GM11168 (cell line): ENCODE results near the gene MYH8.

Experiments
- in situ Hi-C: fragments of 300-500 bp; cut with MboI; formaldehyde crosslinking; loops from one replicate; pipeline ENCODE4 v1.12.0; 2022; ENCODE audit warnings: low sequenced_read_pairs; ENCODE audit not compliant: unreplicated experiment

MYH8 gene

DNA sequence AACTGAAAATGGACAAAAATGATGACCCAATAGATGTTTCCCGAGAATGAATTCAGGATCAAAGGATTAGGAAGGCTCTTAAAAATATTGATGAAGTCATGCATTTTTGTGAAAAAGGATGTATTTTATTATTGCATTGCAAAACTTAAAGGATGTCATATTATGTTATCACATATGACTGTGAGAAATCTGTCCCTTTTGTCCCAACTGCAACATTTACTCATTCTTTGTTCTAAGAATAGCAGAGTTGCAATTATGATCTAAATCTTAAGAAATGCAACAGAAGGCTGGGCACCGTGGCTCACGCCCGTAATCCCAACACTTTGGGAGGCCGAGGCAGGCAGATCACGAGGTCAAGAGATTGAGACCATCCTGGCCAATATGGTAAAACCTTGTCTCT, 35.9 kb downstream of the MYH8 start:
- in situ Hi-C loops = no loop called here

DNA sequence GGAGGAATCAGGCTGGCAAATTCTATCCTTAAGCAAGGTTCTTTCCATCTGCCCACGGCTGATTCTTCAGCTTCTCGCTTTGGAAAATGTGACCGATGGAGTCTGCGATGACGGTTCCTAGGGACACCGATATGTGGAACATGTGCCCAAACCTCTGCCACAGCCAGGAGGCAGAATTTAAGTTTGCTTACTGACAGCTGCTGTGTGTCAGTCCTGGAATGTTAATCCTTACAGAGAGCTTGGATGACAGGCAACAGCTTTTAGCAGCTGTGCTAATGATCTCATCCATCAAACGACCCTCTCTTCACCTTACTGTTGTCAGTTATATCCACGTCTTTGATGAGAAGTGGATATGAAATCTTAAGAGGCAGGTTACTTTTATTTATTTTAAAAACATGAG, 37.6 kb downstream of the MYH8 start:
- in situ Hi-C loops = no loop called here

DNA sequence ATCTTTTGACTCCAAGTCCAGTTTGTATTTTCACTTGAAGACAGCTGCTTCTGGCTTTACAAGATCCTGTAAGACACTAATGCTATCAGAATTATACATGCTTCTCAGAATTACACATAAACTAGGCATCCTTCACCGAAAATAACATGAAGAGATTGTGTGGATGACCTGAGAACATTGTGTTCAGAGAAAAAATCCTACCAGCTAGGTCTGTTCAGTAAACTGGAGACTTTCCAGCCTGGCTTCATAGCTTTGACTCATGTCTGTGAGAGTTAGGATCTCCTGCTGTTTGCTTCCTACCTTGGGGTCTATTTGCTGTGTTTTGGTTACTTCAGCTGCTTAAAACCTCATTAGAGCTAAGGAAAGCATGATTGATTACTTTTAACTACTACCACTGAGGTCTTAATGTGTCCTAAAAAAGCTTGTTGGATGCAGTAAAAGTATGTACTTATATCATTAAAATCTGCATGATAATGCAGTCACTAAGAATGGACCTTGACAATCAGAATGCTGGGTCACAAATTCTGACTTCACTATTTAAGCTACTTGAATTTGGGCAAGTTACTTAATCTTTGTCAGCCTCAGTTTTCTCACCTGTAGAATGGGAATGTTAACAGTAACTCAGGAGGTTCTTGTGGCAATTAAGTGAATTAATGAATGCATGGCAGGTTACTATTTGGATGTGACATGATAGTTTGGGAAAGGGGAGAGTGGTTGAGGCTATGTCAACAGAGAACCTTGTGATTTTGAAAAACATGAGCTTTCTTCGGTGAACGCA, 40.9 kb downstream of the MYH8 start:
- in situ Hi-C loops = no loop called here

DNA sequence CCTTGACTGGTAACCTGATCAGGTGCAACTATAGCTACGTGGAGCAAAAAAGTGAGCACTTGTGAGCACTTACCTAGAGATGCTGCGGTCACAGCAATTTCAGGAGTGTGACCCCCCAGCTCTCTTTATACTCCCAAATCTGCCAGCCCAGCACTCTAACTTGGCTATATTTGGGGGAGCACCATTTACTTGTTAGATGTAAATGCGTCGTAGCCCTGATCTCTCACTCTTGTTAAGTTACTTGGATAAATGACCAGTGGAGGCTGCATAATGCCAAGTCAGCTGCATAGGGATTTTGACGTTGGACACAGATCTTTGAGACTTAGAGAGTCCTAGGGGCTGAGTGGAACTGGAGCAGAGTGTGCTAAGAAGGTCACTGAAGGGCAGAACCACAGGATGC, 48.8 kb downstream of the MYH8 start, which contains the start of gene MYH13:
TSS of gene MYH13 (minus strand) at position 101 of the 400 bp plus-strand sequence. CDS start 8,476 bp downstream, outside the sequence.
- in situ Hi-C loops = no loop called here

DNA sequence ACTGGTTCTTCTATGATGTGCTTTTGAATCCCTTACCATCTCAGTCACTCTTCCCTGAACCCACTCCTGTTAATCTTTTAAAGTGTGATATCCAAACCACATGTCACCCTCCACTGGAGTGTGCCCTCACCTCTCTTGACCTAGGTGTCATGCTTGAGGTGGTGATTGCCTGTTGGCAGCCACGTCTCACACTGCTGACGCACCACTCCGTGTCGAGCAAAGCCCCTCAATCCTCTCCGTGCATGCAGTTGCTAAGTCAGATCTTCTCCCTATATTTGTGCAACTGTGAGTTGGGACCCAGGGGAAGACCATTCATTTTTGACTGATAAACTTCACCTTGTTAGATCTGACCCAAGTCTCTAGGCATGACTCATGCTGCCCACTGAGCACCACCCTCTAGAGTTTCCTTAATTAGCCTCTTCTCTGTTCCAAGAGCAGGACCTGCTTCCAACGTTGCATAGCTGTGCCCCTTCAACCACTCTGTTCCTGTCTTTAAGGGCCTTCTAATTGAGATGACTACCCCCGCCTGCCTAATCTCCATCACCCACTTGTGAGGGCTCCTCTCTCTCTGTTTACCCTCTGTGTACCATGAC, 51.6 kb downstream of the MYH8 start:
- in situ Hi-C loops = no loop called here

DNA sequence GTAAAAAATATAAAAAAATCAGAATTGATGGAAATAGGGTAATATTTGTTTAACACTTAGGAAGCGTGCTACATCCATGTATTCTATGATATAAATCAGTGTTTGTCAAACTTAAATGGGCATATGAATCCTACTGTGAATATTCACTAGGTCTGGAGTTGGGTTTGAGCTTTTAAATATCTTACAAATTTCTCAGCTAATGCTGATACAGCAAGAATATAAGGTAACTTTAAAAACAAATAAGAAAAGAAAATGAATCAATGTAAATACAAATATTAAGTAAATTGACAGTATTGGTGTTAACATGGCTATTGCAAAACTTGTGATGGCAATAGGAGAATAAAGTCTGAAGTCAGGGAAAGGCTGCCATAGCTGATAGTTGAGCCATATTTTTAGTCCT, 52.5 kb downstream of the MYH8 start:
- in situ Hi-C loops = no loop called here

DNA sequence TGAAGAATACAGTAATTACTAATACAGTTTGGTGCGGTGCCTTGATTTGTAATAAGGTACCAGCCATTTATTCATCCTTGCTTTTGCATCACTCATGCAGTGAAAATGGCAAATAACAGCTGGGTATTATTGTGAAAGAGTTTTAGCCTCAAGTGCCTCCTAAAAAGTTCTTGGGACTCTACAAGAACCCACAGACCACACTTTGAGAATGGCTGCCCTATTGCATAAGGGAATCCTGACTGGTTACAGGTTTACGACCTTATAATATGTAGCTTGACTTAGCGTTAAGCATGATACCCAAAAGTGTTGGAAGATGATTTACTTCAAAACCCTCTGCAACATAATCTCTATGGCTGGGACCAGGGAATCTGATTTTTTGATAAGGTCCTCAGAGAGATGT, 53.2 kb downstream of the MYH8 start:
- in situ Hi-C loops = no loop called here

DNA sequence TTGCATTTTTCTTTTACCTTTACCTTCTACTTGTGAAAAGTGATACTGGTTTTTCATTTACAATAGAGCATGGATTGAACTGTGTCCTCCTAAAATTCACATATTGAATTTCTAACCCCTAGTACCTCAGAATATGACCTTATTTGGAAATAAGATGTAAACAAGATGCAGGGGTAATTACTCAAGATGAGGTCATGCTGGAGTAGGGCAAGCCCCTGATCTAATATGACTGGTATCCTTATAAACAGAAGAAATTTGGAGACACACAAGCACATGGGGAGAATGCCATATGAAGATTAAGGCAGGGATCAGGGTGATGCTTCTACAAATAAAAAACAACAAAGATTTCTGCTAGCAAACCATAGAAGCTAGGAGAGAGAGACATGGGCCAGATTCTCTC, 61.2 kb downstream of the MYH8 start:
- in situ Hi-C loops = no loop called here

DNA sequence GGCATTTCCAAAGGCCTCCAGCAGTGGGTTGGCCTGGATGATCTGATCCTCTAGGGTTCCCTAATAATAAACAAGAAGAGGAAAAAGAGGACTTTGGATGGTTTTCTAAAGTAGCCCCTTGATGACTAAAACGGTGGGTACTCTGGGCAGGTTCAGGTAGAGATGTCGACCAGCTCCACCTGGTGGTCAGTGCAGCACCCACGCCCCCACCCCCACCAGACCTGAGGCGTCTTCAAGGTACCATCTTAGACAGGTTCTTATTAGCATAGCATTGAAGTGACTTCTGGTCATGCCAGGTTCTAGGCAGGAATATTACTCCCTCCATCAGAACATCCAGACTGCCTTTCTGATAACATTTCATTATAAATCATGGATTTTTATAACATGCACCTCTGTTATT, 64.0 kb downstream of the MYH8 start:
- in situ Hi-C loops = no loop called here

DNA sequence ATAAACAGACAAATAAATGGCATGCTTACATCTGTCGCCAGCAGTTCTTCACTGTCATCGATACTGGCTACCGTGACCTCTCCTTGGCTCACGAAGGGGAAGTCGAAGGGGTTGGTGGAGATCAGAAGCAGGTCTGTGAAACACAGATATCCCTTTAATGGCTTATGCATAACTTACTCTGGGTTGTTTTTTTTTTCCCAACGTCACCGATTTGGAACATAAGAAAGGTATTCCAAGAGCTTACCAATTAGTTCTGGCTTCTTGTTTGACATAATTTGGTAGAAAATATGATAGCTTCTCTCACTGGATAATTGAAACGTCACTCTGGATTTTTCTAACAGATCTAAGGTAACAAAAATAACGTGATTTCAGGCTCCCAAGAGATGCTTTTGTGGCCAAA, 67.1 kb downstream of the MYH8 start:
- in situ Hi-C loops = no loop called here

DNA sequence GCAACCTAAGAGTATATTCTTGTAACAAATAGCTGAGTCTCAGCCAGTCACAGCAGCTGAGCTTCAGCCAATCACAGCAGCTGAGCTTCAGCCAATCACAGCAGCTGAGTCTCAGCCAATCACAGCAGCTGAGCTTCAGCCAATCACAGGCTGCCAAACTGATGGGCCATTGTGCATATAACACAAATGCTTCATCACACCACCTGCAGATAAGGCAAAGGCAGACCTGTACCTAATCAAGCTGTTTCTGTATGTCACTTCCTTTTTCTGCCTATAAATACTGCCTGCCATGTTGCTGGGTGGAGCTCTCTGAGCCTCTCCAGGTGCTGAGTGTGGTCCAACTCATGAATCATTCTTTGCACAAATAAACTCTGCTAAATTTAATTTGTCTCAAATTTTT, 68.9 kb downstream of the MYH8 start:
- in situ Hi-C loops = no loop called here

DNA sequence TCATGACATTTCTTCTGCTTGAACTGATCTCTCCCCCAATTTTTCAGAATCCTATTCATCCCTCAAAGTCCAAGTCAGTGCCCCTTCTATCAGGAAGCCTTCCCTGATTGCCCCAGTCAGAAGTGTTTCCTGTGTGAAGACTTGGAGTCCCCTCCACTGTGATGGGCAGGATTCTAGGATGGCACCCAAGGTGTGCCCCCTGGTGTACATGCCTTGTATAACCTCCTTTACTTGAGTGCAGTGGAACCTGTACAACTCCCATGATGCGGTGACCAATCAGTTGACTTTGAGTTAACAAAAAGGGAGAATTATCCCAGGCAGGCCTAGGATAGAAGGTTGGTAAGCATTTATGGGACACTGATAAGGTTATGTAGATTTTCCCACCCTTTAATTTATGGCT, 72.3 kb downstream of the MYH8 start:
- in situ Hi-C loops = no loop called here

DNA sequence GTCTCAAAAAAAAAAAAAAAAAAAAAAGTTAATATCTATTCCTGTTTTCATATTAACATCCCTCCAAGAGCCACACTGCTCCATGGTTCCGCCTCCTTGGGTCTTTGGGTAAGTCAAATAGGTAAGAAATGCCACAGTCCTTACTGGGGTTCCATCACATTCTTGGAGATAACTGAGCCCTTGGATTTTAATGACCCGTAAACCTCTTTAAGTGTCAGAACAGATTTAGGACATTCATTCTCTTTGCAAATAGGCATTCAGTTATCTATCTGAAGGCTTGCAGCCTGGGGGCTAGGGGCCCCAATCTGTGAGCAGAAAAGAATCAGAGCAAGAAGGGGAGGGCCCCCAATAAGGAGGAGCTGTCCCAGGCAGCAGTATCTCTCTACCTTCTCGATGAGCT, 76.9 kb downstream of the MYH8 start:
- in situ Hi-C loops = no loop called here
